Heart left ventricle (tissue), 16 donors: ENCODE data around the gene KCNJ16. TPM values are rescaled to one million over a fixed set of nuclear protein-coding genes. Genes with fewer than 3 reads are reported as not detected.
"Not testable (repeated sequence)": the region's sequence is repeated elsewhere in the genome, so short reads cannot be mapped to it uniquely, and the experiment has no call there.

Experiments
- ATAC-seq, 4 donors: fragments of 200-7000 bp; cut with Tn5 transposase; one replicate each; pipeline ENCODE4 v1.9.1; 2020 to 2022; ENCODE audit warnings: moderate library complexity in 4 of 4, mild to moderate bottlenecking in 3 of 4, moderate number of reproducible peaks in 1 of 4
- DNase-seq, 5 donors: peaks; one replicate each; pipeline ENCODE4 v3.0.0-alpha.2; 2020
- H3K27ac ChIP-seq, 12 donors: fragments of 200-600 bp; sonication (generic) in 4 of 12; one replicate each; pipeline versions ENCODE4 v1.5.0 to v1.8.0; 2016 to 2022; ENCODE audit warnings: mild to moderate bottlenecking in 2 of 12
- H3K27me3 ChIP-seq, 9 donors: fragments of 200-600 bp; sonication (generic) in 2 of 9; one replicate each; pipeline versions ENCODE4 v1.5.1 to v1.8.0; 2016 to 2022; ENCODE audit warnings: mild to moderate bottlenecking in 3 of 9
- H3K36me3 ChIP-seq, 9 donors: fragments of 200-600 bp; sonication (generic) in 2 of 9; one replicate each; pipeline versions ENCODE4 v1.5.0 to v1.8.0; 2018 to 2022; ENCODE audit warnings: mild to moderate bottlenecking in 2 of 9
- H3K4me1 ChIP-seq, 12 donors: fragments of 200-600 bp; sonication (generic) in 4 of 12; one replicate each; pipeline versions ENCODE4 v1.5.0 to v1.8.0; 2016 to 2022; ENCODE audit warnings: mild to moderate bottlenecking in 3 of 12
- H3K4me3 ChIP-seq, 12 donors: fragments of 200-600 bp; sonication (generic) in 4 of 12; one replicate each; pipeline versions ENCODE4 v1.5.0 to v1.8.0; 2017 to 2022; ENCODE audit warnings: mild to moderate bottlenecking in 9 of 12, moderate library complexity in 4 of 12
- H3K9me3 ChIP-seq, 12 donors: fragments of 200-600 bp; sonication (generic) in 4 of 12; one replicate each; pipeline versions ENCODE4 v1.5.0 to v1.8.0; 2016 to 2022; ENCODE audit warnings: mild to moderate bottlenecking in 1 of 12
- CTCF ChIP-seq, 12 donors: fragments of 200-600 bp; sonication (generic) in 4 of 12; IDR thresholded peaks; one replicate each; pipeline versions ENCODE4 v1.5.0 to v1.8.0; 2018 to 2022; ENCODE audit warnings: antibody characterized with exemption in 12 of 12, mild to moderate bottlenecking in 5 of 12
- POLR2A ChIP-seq, 2 donors: fragments of 450-650 bp; IDR thresholded peaks; one replicate each; pipeline ENCODE4 v1.6.1; 2017; ENCODE audit warnings: antibody characterized with exemption in 2 of 2, mild to moderate bottlenecking in 2 of 2, moderate library complexity in 2 of 2
- WGBS, 4 donors: extraction: QIAGEN DNeasy Blood & Tissue Kit in 2 of 4; methylation state at CpG; one replicate each; pipeline versions ENCODE4 v1.1.5 to v1.1.7; 2013 to 2018; 5-methylcytosine and 5-hydroxymethylcytosine counted together
- intact Hi-C, 10 donors: fragments of 100-400 bp; cut with DNase I; formaldehyde crosslinking; loops; one replicate each; pipeline versions ENCODE4 v1.11.1 to v1.14.2; 2022
- polyA plus RNA-seq, 2 donors: library from polyadenylated mRNA; stranded (reverse); fragments of 200-250 nt; gene quantifications; one replicate each; pipeline ENCODE4 v1.2.3, GENCODE V29; 2013
- total RNA-seq, 9 donors: library from RNA; depleted of rRNA in 2 of 9; stranded (reverse); fragments of >200 nt in 2 of 9; fragmentation: NEBNext Ultra II Directional in 3 of 9; extraction: Animal tissue kit (Norgen Biotek cat#: 25700) in 3 of 9; gene quantifications; one replicate each; pipeline versions ENCODE4 v1.1.0 to v1.2.4, GENCODE V29; 2016 to 2023
- donor health status: ischemic (EF 13 %, LVEDD 7.1; RV severe dilation, severe dysfunction).
- donor health status: healthy with polysubstance abuse.
- donor health status: DM: no; HTN: yes; CAD: no.
- donor health status: DM: no; HTN: no; CAD: no.
- donor health status: ischemic (EF 25% LVEDD 6.9; RV normal size, moderate dysfunction).
- donor health status: ischemic (EF 25% LVEDD 5.7; RV mildly dilated, moderate dysfunction).
- donor health status: healthy.
- donor health status: DM: yes; HTN: yes; CAD: no.
- donor health status: ischemic (EF 35%, LVEDD 5.7; RV mildly dilated, moderate dysfunction).
- donor health status: nonischemic (EF 11% LVEDD 7.7; RV severe dilation, severe dysfunction).
- donor health status: DM: yes; HTN: yes; CAD: no.
- donor health status: PGD.
- donor health status: ischemic (EF 29% LVEDD 5.4; RV normal size, mild dysfunction).
- donor health status: nonischemic (EF 23%, LVEDD 6.1; RV moderate dilation, normal function).

KCNJ16 gene
- total and polyA plus RNA-seq, 11 donors, result 0.04 to 0.34 TPM; not detected in 9

- Histone ChIP-seq H3K27me3 (no peaks in the 10 kb centered on the region), H3K36me3 (no peaks in the 10 kb centered on the region), H3K4me3 (no peak overlapping the region), H3K9me3 (no peaks in the 10 kb centered on the region), H3K27ac (no peak overlapping the region), H3K4me1 (no peaks in the 10 kb centered on the region)
- DNase-seq (no peak), ATAC-seq (no peak)
- intact Hi-C loops, result no loop called here
- WGBS, 4 donors, result 72 to 86% (median 77%) methylated on average over 2 of the region's 2 CpGs
- TF ChIP-seq POLR2A (IDR thresholded peaks at IDR 0.05) (no peak), CTCF (IDR thresholded peaks at IDR 0.05) (no peak)
Observed at GRCh38 chr17:70040336-70040735, 34.7 kb upstream of the KCNJ16 start.

DNA sequence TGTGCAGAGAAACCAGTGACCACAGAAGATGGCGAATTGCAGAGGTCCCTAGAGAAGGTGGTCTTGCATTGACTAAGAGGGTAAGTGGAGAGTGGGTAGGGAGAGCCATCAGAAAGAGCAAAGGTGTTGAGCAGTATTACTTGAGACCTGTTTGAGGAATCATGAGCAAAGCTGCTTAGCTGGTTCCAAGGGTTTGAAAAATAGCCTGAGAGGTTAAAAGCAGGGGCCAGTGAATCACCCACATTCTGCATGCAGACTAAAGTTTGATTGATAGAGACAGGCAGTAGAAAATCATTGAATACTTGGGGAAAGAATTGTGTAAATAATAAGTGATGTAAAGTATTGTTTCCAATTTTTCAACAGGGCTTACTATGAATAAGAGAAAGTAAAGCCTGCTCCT is 34.0 kb upstream of the KCNJ16 start:
- Histone ChIP-seq H3K36me3 (no peaks in the 10 kb centered on the region), H3K27ac (no peak overlapping the region), H3K4me1 (no peaks in the 10 kb centered on the region), H3K27me3 (no peaks in the 10 kb centered on the region), H3K4me3 (no peak overlapping the region), H3K9me3 (no peaks in the 10 kb centered on the region)
- no peak for TF ChIP-seq POLR2A (IDR thresholded peaks at IDR 0.05)
- TF ChIP-seq CTCF (IDR thresholded peaks at IDR 0.05), result no peak
- intact Hi-C loops, result no loop called here
- ATAC-seq (no peak), DNase-seq (no peak)
- 90 to 93% (median 93%) methylated on average over 1 of the region's 1 CpG for WGBS, 4 donors

GRCh38 chr17:70041540-70041939 is 33.5 kb upstream of the KCNJ16 start:
- intact Hi-C loops, result no loop called here
- Histone ChIP-seq H3K9me3 (no peaks in the 10 kb centered on the region), H3K27me3 (no peaks in the 10 kb centered on the region), H3K27ac (no peak overlapping the region), H3K36me3 (no peaks in the 10 kb centered on the region), H3K4me1 (no peaks in the 10 kb centered on the region), H3K4me3 (no peak overlapping the region)
- no peak for TF ChIP-seq CTCF (IDR thresholded peaks at IDR 0.05)
- no peak for TF ChIP-seq POLR2A (IDR thresholded peaks at IDR 0.05)
- DNase-seq (no peak), ATAC-seq (no peak)
- WGBS, 4 donors, result 59 to 68% (median 61%) methylated on average over 6 of the region's 6 CpGs

GRCh38 chr17:70045780-70046179 is 29.2 kb upstream of the KCNJ16 start:
- H3K27me3 ChIP-seq, DNase-seq, H3K9me3 ChIP-seq, H3K4me3 ChIP-seq, ATAC-seq, H3K4me1 ChIP-seq, intact Hi-C loops, H3K36me3 ChIP-seq, H3K27ac ChIP-seq: not testable (repeated sequence)
- WGBS, 4 donors, result 81 to 90% (median 87%) methylated on average over 5 of the region's 5 CpGs

- intact Hi-C loops, result no loop called here
- no peak for DNase-seq
- peak in 2 of 4 donors; percentile 66 to 75 for ATAC-seq
- Histone ChIP-seq H3K4me3 (no peak overlapping the region), H3K27me3 (no peaks in the 10 kb centered on the region), H3K27ac (no peak overlapping the region), H3K36me3 (no peaks in the 10 kb centered on the region), H3K4me1 (peaks cover 0 to 1% (median 0%) of the 10 kb centered on the region in 12 donors), H3K9me3 (no peaks in the 10 kb centered on the region)
- no peak for TF ChIP-seq CTCF (IDR thresholded peaks at IDR 0.05)
- no peak for TF ChIP-seq POLR2A (IDR thresholded peaks at IDR 0.05)
- 69 to 76% (median 74%) methylated on average over 5 of the region's 5 CpGs for WGBS, 4 donors
Observed at GRCh38 chr17:70047619-70048419, 27.2 kb upstream of the KCNJ16 start.
